PC-9 (cell line): ENCODE measurements around the gene COL5A1.

Experiments used
- EZH2 ChIP-seq: fragments of 200-600 bp; sonication (generic); IDR thresholded peaks from 2 replicates; pipeline ENCODE4 v1.8.0; 2017; ENCODE audit warnings: antibody characterized with exemption, low read depth
- TF ChIP-seq, protein P1 (sequence below): fragments of 200-600 bp; sonication (generic); conservative IDR thresholded peaks from 2 replicates; pipeline ENCODE4 v1.6.1; 2017; ENCODE audit warnings: mixed run types, antibody characterized with exemption, mild to moderate bottlenecking, moderate library complexity

DNA sequence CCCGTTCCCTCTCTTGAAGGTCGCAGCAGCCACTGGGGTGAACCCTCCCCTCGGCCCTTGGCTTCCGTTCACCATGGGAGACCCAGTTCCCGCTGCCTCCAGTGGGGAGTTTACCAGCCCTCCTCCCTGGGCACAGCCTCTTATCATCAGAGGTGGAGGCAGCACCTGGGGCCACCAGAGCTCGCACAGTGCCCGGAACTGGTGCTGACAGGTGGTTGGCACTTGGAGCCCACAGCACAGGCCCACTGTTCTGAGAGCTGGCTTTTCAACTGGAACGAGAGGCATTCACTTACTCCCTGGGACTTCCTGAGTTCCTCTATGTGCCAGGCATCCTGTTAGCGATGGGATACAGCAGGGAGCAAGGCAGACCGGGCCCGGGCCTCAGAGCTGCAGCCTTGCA is 132.2 kb downstream of the COL5A1 start:
- TF ChIP-seq, protein P1, sequence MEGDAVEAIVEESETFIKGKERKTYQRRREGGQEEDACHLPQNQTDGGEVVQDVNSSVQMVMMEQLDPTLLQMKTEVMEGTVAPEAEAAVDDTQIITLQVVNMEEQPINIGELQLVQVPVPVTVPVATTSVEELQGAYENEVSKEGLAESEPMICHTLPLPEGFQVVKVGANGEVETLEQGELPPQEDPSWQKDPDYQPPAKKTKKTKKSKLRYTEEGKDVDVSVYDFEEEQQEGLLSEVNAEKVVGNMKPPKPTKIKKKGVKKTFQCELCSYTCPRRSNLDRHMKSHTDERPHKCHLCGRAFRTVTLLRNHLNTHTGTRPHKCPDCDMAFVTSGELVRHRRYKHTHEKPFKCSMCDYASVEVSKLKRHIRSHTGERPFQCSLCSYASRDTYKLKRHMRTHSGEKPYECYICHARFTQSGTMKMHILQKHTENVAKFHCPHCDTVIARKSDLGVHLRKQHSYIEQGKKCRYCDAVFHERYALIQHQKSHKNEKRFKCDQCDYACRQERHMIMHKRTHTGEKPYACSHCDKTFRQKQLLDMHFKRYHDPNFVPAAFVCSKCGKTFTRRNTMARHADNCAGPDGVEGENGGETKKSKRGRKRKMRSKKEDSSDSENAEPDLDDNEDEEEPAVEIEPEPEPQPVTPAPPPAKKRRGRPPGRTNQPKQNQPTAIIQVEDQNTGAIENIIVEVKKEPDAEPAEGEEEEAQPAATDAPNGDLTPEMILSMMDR = no peak
- no peak for TF ChIP-seq EZH2
